ENCODE results near the gene PTF1A.
"Not testable (repeated sequence)": the region's sequence is repeated elsewhere in the genome, so short reads cannot be mapped to it uniquely, and the experiment has no call there.

PTF1A gene

GRCh38 chr10:23205972-23206642 is 14.0 kb downstream of the PTF1A start:
- no peak for FAIRE-seq

- FAIRE-seq, result no peak
Observed at GRCh38 chr10:23217471-23217870, 25.4 kb downstream of the PTF1A start.

GRCh38 chr10:23230582-23230981 is 38.5 kb downstream of the PTF1A start:
- FAIRE-seq, result no peak

GRCh38 chr10:23238015-23238414 is 45.9 kb downstream of the PTF1A start:
- FAIRE-seq, result no peak

GRCh38 chr10:23241779-23242178 is 49.7 kb downstream of the PTF1A start:
- FAIRE-seq, result not testable (repeated sequence)

All from TTC549 (cell line).